Calu3 (cell line): Measurements from ENCODE around the gene USP48. TPM values are rescaled to one million over a fixed set of nuclear protein-coding genes. Genes with fewer than 3 reads are reported as not detected.

Experiments used
- BruUV-seq: library from RNA; stranded (reverse); fragments of 400-500 nt; replicated peaks from 2 replicates; lab custom pipeline; 2021; lab: Mats Ljungman, UMichigan
- CTCF ChIA-PET: fragments of 300-600 bp; sonication (Branson Sonifier 250); formaldehyde crosslinking; loops from one replicate; lab custom pipeline; 2022; ENCODE audit warnings: antibody characterized with exemption; lab: Charles Lee
- DNase-seq: peaks from one replicate; pipeline ENCODE4 v3.0.0; 2022
- H3K27ac Mint-ChIP-seq: one replicate; pipeline ENCODE4 v1.8.0; 2022; ENCODE audit warnings: mixed read lengths; ENCODE audit not compliant: unreplicated experiment
- H3K27me3 Mint-ChIP-seq: one replicate; pipeline ENCODE4 v1.8.0; 2022; ENCODE audit warnings: mixed read lengths; ENCODE audit not compliant: unreplicated experiment
- H3K36me3 Mint-ChIP-seq: one replicate; pipeline ENCODE4 v1.8.0; 2022; ENCODE audit warnings: mild to moderate bottlenecking, moderate library complexity, mixed read lengths; ENCODE audit not compliant: insufficient read depth, unreplicated experiment
- H3K4me1 Mint-ChIP-seq: one replicate; pipeline ENCODE4 v1.8.0; 2022; ENCODE audit warnings: mild to moderate bottlenecking, low read depth, mixed read lengths; ENCODE audit not compliant: unreplicated experiment
- H3K4me3 Mint-ChIP-seq: one replicate; pipeline ENCODE4 v1.8.0; 2022; ENCODE audit warnings: mild to moderate bottlenecking, low read depth, moderate library complexity, mixed read lengths; ENCODE audit not compliant: unreplicated experiment
- H3K9me3 Mint-ChIP-seq: one replicate; pipeline ENCODE4 v1.8.0; 2022; ENCODE audit warnings: low read depth, mixed read lengths; ENCODE audit not compliant: unreplicated experiment
- CTCF ChIP-seq: fragments of 200-600 bp; IDR thresholded peaks from one replicate; pipeline ENCODE4 v1.8.0; 2022; ENCODE audit warnings: antibody characterized with exemption; ENCODE audit not compliant: unreplicated experiment
- intact Hi-C: fragments of 100-400 bp; cut with micrococcal nuclease; formaldehyde crosslinking; loops from one replicate; pipeline ENCODE4 v1.10.0; 2022; ENCODE audit not compliant: unreplicated experiment
- total RNA-seq: library from RNA; stranded (reverse); gene quantifications from 2 replicates; pipeline ENCODE4 v1.2.3, GENCODE V29; 2022

USP48 gene
- total RNA-seq, 1 experiment from 2014 or later, result 56.6 TPM

DNA sequence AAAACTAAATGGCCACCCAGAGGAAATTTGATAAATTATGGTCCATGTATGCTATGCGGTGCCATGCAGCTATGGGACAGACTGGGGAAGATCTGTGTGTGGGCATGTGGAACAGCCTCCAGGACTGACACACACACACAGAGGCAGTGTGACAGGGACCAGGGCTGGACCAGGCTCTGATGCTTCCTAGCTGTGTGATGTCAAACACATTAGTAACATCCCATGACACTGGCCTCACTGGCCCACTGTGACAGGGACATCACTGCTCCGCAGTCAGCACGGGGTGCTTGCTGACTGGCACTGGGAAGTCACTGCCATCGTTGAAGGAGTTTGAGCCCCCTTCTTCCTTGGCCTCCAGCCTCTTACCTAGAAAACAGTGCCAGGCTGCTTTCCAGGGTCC lies 127.7 kb downstream of the USP48 start:
- H3K9me3 Mint-ChIP-seq, result no peaks in the 10 kb centered on the region
- H3K27ac Mint-ChIP-seq, result no peak overlapping the region
- no peak for DNase-seq
- peaks cover 12% of the 10 kb centered on the region for H3K36me3 Mint-ChIP-seq
- H3K4me3 Mint-ChIP-seq, result no peak overlapping the region
- intact Hi-C loops, result loop anchor here (5.0 to 10.0 kb wide), 3 partner anchors 58 to 283 kb away; no protein-coding TSS in a partner anchor
- H3K27me3 Mint-ChIP-seq, result peaks cover 9% of the 10 kb centered on the region
- no TSS peak for BruUV-seq
- H3K4me1 Mint-ChIP-seq, result peaks cover 25% of the 10 kb centered on the region
- TF ChIP-seq CTCF, result no peak
- CTCF ChIA-PET, result no interaction called here

- Mint-ChIP-seq H3K9me3 (no peaks in the 10 kb centered on the region), H3K4me1 (peaks cover 25% of the 10 kb centered on the region), H3K27me3 (no peaks in the 10 kb centered on the region), H3K4me3 (no peak overlapping the region), H3K27ac (no peak overlapping the region), H3K36me3 (peaks cover 12% of the 10 kb centered on the region)
- intact Hi-C loops, result loop anchor here (10.0 kb wide), 1 partner anchor 139 kb away; no protein-coding TSS in a partner anchor
- TF ChIP-seq CTCF, result no peak
- CTCF ChIA-PET, result no interaction called here
- BruUV-seq, result no TSS peak
- DNase-seq, result no peak
Observed at GRCh38 chr1:21654209-21654608, 128.7 kb downstream of the USP48 start.

DNA sequence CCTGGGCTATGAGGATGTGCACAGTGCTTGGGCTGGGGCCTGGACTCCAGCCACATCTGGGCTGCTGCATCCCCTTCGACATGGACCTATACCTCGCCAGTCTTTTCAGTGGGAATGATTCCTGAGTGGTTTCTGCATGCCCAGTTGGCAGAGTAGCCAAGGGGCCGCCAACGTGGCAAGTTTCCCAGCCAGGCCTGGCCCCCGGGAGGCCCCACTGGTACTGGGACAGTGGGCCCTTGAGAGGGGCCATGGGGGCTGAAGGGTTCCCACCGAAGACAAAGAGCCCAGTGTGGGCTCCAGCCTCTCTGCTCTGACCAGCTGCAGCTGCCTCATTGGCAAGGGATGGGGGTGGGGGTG lies 129.2 kb downstream of the USP48 start:
- TF ChIP-seq CTCF, result no peak
- Mint-ChIP-seq H3K4me3 (no peak overlapping the region), H3K9me3 (no peaks in the 10 kb centered on the region), H3K4me1 (peaks cover 25% of the 10 kb centered on the region), H3K27me3 (no peaks in the 10 kb centered on the region), H3K27ac (no peak overlapping the region), H3K36me3 (peaks cover 12% of the 10 kb centered on the region)
- no TSS peak for BruUV-seq
- intact Hi-C loops, result loop anchor here (10.0 kb wide), 1 partner anchor 139 kb away; no protein-coding TSS in a partner anchor
- CTCF ChIA-PET, result interaction anchor here (0.6 kb wide), 1 partner anchor 258 kb away, joined by 3 read pairs; no protein-coding TSS in a partner anchor
- no peak for DNase-seq

- TF ChIP-seq CTCF, result no peak
- Mint-ChIP-seq H3K27me3 (no peaks in the 10 kb centered on the region), H3K4me3 (peak overlapping the region; percentile 74), H3K9me3 (no peaks in the 10 kb centered on the region), H3K27ac (peak overlapping the region; percentile 57), H3K36me3 (peaks cover 17% of the 10 kb centered on the region), H3K4me1 (peaks cover 25% of the 10 kb centered on the region)
- DNase-seq, result no peak
- intact Hi-C loops, result loop anchor here (10.0 kb wide), 1 partner anchor 138 kb away; no protein-coding TSS in a partner anchor
- CTCF ChIA-PET, result interaction anchor here (0.6 kb wide), 1 partner anchor 258 kb away, joined by 3 read pairs; no protein-coding TSS in a partner anchor
- BruUV-seq, result no TSS peak
Observed at GRCh38 chr1:21652937-21653743, 129.8 kb downstream of the USP48 start.
